ENCODE measurements around the gene APOH.
"Not testable (repeated sequence)": the region's sequence is repeated elsewhere in the genome, so short reads cannot be mapped to it uniquely, and the experiment has no call there.

The APOH gene, protein sequence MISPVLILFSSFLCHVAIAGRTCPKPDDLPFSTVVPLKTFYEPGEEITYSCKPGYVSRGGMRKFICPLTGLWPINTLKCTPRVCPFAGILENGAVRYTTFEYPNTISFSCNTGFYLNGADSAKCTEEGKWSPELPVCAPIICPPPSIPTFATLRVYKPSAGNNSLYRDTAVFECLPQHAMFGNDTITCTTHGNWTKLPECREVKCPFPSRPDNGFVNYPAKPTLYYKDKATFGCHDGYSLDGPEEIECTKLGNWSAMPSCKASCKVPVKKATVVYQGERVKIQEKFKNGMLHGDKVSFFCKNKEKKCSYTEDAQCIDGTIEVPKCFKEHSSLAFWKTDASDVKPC

GRCh38 chr17:66228887-66229782, at the start of gene APOH:
Gene APOH (minus strand): TSS chr17:66229415. CDS start chr17:66229379, 36 bp downstream.
- DNase-seq = no peak

DNA sequence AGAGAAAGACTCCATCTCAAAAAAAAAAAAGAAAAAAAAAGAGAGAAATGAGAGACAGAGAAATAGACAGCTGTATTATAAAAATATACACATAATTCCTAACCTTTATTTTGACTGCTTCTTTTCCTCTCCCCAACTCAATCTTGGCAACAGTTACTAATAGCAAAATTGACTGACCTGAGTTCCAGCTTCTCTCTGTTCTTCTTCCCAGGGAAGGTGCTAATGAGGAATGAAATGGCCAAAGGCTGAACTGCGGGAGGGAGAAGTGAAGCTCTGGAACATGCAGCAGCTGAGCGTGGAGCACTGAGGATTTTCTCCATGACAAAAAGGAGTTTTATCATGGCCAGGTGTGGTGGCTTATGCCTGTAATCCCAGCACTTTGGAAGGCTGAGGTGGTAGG, 48.0 kb upstream of the APOH start:
- no peak for DNase-seq

DNA sequence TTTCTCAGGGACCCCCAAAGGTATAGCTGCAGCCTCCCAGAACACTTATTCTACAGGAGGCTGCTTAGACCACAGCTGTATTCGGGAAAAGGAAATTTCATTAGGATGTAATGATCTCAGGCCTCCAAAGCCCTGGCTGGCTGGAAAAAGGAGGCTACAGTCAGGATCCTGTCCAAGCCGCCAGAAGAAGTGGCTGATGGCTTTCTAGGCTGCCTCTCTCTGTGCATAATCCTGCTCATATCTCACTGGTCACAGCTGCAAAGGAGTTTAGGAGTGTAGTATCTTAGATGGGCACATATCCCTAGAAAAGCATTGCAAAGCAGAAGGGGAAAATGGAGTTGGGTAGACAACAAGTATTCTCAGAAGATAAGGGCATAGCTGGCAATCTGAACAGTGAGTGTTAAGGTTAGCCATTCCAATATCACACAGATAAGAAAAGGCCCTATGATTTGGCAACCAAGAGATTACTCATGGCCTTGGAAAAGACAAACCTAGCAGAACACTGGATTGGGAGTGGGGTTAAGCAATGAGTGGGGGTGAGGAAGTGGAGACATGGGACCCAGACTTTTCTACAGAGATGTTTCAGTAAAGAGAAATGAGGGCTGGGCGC, 47.2 kb upstream of the APOH start:
- no peak for DNase-seq

- DNase-seq = no peak
Observed at GRCh38 chr17:66275651-66276050, 46.4 kb upstream of the APOH start.

GRCh38 chr17:66273586-66273848, 44.3 kb upstream of the APOH start:
- DNase-seq = no peak

DNA sequence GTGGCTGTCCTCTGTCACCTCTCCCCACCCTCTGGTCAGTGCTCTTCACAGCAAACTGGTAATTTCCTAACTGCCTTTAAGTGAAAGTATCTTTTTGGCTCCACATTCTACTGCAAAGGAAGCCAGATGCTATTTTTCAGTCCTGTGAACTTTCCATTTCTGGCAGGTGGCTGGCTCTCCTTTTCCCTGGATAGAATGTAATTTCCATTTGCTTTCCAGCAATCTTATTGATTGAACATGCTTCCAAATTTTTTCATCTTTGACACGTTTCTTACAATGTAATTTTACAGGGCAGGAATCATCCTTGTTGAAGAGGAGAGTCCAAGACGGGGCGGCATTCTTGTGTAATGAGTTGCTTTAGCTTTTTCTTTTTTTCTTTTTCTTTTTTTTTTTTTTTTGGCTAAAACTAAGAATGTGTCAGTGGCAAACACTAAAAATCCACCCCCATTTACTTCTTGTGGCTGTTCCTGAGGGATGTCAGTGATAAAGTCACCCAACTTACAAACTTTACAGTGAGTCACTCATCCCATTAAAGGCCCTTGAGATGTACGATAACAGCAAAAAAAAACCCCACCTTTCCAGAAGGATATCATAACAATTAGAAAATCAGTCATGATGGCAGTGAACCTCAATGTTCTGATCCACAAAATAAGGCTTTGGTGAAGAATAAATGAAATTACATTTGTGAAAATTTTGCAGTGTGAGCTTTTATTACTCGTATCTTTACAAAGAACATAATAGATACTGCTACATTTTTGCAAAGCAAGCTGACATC, 43.8 kb upstream of the APOH start:
- DNase-seq = no peak

DNA sequence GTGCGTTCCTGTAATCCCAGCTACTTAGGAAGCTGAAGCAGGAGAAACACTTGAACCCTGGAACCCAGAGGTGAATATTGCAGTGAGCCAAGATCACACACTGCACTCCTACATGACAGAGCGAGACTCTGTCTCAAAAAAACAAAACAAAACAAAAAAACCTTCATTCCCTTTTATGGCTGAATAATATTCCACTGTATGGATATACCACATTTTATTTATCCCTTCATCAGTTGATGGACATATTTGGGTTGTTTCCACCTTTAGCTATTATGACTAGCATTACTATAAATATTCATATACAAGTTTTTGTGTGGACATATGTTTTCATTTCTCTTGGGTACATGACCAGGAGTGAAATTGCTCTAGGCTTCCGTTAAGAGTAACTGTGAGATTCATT, 42.3 kb upstream of the APOH start:
- no peak for DNase-seq

DNA sequence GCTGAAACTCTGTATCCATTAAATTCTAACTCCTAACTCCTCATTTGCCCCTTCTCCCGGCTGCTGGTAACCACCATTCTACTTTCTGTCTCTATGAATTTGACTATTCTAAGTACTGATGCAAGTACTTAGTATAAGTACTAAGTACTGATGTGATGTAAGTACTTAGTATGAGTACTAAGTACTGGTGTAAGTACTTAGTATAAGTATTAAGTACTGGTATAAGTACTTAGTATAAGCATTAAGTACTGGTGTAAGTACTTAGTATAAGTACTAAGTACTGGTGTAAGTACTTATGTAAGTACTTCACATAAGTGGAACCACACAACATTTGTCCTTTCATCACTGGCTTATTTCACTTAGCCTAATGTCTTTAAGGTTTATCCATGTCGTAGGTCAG, 40.9 kb upstream of the APOH start:
- DNase-seq = no peak

DNA sequence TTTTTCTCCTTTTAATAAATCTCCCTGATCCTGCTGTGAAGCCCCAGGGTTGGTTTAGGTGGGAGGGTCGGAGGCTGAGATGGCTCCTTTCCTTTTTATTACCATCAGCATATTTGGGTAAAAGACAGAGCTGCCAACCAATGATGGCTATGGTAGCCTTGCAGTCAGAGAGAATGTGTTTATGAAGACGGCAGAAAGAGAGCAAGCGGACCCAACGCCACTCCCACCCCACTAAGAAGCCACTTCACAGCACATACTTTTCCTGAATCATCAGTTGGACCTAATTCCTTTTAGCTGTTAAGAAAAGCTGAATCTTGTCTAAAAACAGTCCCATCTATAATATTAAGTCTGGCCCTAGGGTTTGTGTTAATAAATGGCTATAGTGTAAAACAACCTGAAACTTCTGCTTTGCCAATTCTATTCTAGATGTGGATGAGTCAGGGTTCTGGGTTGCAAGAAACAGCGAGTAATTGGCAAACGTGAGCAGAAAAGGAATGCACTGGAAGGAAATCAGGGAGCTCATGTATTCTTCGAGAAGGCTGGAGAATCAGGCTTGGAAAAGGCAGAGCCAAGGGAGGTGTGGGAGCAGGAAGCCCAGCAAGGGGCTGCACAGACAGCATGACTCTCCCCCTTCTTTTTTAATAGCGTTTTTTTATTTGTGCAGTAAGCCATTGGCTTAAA, 39.2 kb upstream of the APOH start:
- DNase-seq = no peak

DNA sequence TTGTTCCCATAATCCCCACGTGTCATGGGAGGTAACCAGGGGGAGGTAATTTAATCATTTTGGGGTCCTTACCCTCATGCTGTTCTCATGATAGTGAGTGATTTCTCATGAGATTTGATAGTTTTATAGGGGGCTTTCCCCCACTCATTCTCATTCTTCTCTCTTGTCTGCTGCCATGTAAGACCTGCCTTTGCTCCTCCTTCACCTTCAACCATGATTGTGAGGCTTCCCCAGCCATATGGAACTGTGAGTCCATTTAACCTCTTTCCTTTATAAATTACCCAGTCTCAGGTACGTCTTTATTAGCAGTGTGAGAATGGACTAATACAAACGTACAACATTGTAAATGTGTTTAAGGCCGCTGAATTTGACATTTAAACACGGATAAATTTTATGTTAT, 35.5 kb upstream of the APOH start:
- no peak for DNase-seq

GRCh38 chr17:66262767-66263166, 33.6 kb upstream of the APOH start:
- DNase-seq = no peak

GRCh38 chr17:66260688-66261087, 31.5 kb upstream of the APOH start:
- DNase-seq = no peak

DNA sequence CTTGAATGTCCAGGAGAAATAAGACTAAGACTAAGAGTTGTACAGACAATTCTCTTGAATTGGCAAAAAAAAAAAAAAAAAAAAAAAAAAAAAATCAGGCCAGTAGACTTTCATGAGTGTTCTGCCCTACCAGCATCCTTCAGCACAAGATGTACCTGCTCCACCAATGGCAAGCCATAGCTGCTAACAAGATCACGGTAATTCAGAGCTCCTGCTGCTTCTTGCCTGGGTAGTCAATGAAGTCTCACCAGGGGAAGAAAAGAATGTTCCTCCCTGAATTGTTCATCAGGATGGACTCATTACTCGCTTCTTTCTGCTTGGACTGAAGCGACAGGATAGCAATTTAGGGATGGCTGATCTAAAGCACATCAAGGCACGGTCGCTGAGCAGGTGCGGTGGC, 31.1 kb upstream of the APOH start:
- no peak for DNase-seq

- DNase-seq = peak; percentile 70
Observed at GRCh38 chr17:66255527-66255971, 26.3 kb upstream of the APOH start.

DNA sequence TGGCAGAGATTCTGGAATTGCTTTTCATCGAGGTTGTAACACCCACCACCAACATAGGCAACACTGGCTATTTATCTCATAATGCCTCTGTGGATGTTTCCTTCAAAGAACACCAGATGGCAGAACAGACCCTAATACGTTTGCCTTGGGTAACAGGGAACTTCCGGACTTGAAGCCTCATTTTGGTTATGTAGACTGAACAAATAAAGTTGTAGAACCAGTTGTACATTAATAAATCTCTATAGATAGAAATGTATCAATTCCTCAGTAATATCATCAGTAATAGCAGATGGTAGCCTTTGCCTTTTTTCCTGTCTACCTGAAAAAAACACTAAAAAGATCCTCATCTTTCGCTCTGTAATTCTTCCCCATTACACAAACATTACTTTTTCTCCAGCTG, 25.9 kb upstream of the APOH start:
- DNase-seq = peak; percentile 83

DNA sequence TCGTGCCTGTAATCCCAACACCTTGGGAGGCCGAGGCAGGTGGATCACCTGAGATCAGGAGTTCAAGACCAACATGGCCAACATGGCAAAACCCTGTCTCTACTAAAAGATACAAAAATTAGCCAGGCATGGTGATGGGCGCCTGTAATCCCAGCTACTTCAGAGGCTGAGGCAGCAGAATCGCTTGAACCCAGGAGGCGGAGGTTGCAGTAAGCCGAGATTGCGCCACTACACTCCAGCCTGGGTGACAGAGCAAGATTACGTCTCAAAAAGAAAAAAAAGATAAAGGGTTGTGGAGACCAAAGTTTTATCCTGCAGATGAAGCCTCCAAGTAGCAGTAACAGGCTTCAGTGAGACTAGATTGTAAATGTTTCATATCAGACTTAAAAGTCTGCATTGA, 24.2 kb upstream of the APOH start:
- not testable (repeated sequence) for DNase-seq

- no peak for DNase-seq
Observed at GRCh38 chr17:66250686-66251085, 21.5 kb upstream of the APOH start.

DNA sequence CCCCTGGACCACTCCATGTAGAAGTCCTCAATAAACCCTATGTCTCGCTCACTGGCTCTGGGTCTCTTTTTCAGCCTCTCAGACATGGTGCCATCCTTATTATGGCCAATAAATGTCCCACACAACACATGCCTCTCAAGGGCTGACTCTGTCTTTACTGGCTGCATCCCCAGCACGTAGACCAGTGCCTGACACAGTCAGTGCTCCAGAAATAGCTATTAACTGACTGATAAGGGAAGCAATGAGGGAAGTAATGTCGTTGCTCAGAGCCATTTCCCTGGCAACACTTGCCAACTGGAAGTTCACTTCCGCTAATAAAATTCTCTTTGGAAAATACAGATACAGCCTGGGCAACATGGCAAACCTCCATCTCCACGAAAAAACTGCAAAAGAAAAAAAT, 19.1 kb upstream of the APOH start:
- DNase-seq = no peak

DNA sequence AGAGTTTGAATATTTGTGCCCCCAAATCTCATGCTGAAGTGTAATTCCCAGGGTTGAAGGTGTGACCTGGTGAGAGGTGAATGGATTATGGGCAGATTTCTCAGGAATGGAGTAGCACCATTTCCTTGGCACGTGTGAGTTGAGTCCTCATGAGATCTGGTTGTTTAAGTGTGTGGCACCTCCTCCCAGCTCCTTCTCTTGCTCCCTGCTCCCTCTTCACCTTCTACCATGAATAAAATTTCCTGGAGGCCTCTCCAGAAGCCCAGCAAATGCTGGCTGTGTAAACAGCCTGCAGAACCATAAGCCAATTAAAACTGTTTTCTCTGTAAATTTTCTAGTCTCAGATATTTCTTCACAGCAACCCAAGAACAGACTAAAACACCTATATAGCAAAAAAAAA, 12.6 kb upstream of the APOH start:
- no peak for DNase-seq

DNA sequence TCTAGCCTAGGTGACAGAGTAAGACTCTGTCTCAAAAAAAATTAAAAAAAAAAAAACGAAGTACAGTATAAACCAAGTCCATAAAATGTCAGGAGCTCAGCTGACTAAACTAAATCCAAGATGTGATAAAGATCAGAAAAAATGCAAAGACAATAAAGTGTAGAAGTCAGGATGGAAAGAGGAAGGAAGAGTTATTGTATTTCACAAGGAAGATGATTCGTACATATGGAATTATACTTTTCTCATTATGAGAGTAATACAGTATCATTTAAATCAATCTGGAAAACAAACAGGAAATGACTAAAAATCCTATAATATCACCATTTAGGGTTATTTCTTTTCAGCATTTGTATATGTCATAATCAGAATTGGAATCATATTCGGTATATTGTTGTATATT, 11.4 kb upstream of the APOH start:
- no peak for DNase-seq

DNA sequence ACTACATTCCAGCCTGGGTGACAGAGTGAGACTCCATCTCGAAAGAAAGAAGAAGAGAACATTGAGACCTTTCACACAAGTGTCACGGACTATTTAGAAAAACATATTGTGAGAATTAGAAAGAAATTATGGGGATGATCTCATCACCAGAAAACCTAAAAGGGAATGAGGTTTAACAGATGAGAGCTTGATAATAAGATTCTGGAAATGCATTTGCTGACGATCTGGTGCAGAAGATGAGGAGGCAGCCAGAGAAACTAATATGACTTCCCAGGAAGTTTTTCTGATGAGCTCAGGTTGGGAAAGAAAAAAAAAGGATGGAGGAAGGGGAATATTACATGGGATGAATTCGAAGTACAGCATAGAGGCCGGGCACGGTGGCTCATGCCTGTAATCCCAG, 10.8 kb upstream of the APOH start:
- DNase-seq = no peak

DNA sequence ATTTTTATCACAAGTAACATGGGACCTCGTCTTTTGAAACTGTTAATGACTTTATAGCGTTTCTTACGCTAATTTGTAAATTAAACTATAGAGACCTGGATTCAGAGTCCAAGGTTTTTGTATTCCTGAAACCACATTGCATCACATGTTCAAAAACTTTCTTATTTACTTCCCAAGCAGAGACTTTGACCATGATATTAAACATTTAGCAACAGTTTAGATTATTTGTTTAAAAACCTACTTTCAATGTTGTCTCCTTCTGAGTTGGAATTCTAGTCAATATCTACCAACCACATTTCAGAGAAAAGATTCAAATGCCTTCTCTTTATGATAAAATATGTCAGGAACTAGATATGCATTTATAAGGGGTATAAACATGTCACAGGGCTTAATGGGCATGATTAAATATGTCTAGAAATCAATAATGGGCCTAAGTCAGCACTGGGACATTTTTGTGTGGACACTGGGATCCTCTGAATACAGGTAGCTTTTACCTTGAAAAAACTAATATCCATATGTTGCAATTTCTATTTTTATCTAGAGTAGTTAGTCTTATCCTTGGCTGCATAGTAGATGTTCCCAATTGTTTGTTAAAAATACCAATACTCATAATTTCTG, 6.3 kb upstream of the APOH start:
- no peak for DNase-seq

All from NCI-H1092 treated with DMSO at 0.1 percent for 48 hours (cell line).